Effector memory CD8-positive, alpha-beta T cell (primary cell): ENCODE measurements around the gene MXI1.
"Not testable (repeated sequence)": the region's sequence is repeated elsewhere in the genome, so short reads cannot be mapped to it uniquely, and the experiment has no call there.

Experiments
- ATAC-seq: fragments of 150-1000 bp; cut with Tn5 transposase; replicated peaks from 2 replicates; pipeline ENCODE4 v1.10.0; 2021; ENCODE audit warnings: mild to moderate bottlenecking, moderate library complexity
- DNase-seq, 3 experiments: peaks; one replicate each; pipeline ENCODE4 v3.0.0; 2021
- H3K27ac Mint-ChIP-seq, 2 donors: one replicate each; pipeline ENCODE4 v1.8.0; 2022; ENCODE audit warnings: mild to moderate bottlenecking in 2 of 2, mixed read lengths in 2 of 2, moderate library complexity in 2 of 2
- H3K27me3 Mint-ChIP-seq, 2 donors: one replicate each; pipeline ENCODE4 v1.8.0; 2022; ENCODE audit warnings: mixed read lengths in 2 of 2
- H3K36me3 Mint-ChIP-seq: one replicate; pipeline ENCODE4 v1.8.0; 2022; ENCODE audit warnings: mild to moderate bottlenecking, moderate library complexity, mixed read lengths; ENCODE audit not compliant: insufficient read depth
- H3K4me1 Mint-ChIP-seq, 2 donors: one replicate each; pipeline ENCODE4 v1.8.0; 2022; ENCODE audit warnings: low read depth in 2 of 2, mixed read lengths in 2 of 2
- H3K4me3 Mint-ChIP-seq, 2 donors: one replicate each; pipeline ENCODE4 v1.8.0; 2022; ENCODE audit warnings: mild to moderate bottlenecking in 2 of 2, mixed read lengths in 2 of 2, moderate library complexity in 2 of 2
- H3K9me3 Mint-ChIP-seq, 2 donors: one replicate each; pipeline ENCODE4 v1.8.0; 2022; ENCODE audit warnings: mixed read lengths in 2 of 2

Gene MXI1

DNA sequence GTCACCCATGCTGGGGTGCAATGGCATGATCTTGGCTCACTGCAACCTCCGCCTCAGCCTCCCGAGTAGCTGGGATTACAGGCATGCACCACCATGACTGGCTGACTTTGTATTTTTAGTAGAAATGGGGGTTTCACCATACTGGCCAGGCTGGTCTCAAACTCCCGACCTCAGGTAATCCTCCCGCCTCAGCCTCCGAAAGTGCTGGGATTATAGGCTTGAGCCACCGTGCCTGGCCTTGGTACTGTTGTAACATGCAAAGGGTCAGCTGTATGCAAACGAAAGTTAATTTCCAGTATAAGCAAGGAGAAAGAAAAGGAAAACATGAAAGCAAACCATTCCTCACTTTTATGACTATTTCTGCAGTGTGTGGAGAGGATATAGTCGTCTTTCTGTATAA is 6.4 kb upstream of the MXI1 start:
- peaks cover 57 to 58% of the 10 kb centered on the region in 2 donors for H3K27me3 Mint-ChIP-seq
- H3K4me3 Mint-ChIP-seq, H3K4me1 Mint-ChIP-seq, H3K36me3 Mint-ChIP-seq, ATAC-seq, H3K9me3 Mint-ChIP-seq, DNase-seq, H3K27ac Mint-ChIP-seq: not testable (repeated sequence)

GRCh38 chr10:110203500-110204455 is 3.6 kb upstream of the MXI1 start:
- peaks cover 14 to 17% of the 10 kb centered on the region in 2 donors for H3K4me1 Mint-ChIP-seq
- H3K27ac Mint-ChIP-seq = no peak overlapping the region
- H3K36me3 Mint-ChIP-seq = peaks cover 8% of the 10 kb centered on the region
- no peak for DNase-seq
- no peak overlapping the region for H3K4me3 Mint-ChIP-seq
- peaks cover 36 to 47% of the 10 kb centered on the region in 2 donors for H3K27me3 Mint-ChIP-seq
- ATAC-seq = no peak
- no peaks in the 10 kb centered on the region for H3K9me3 Mint-ChIP-seq

DNA sequence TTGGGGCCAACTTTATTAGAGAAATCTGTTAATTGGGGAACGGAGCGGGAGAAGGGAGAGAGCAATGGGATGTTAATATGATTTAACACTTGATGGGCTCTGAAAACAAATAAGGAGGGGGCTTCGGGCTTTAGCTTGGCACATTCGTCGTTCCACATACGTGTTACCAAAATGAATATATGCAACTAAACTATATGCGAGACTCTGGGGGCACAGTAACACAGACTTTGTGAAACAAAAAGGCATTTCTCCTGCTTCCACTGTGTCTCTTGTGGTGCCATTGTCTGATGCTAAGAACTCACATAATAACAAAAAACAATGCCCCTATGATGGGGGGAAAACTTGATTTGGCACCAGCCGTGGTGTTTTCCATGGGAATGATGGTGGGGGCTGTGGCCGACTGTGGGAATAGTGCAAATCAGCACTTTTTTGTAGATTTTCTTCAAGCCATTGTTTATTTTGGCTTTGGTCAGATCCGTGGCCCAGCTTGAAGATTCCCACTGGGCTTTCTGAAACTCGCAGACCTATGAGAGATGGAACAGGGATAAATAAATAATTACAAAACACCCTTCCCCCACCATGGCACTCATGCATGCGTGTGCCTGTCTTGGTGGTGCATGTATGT is 2.2 kb upstream of the MXI1 start:
- H3K4me3 Mint-ChIP-seq = no peak overlapping the region
- H3K9me3 Mint-ChIP-seq = no peaks in the 10 kb centered on the region
- no peak overlapping the region for H3K27ac Mint-ChIP-seq
- no peak for DNase-seq
- ATAC-seq = no peak
- H3K27me3 Mint-ChIP-seq = peaks cover 22 to 46% of the 10 kb centered on the region in 2 donors
- H3K4me1 Mint-ChIP-seq = peaks cover 19 to 25% of the 10 kb centered on the region in 2 donors
- H3K36me3 Mint-ChIP-seq = peaks cover 17% of the 10 kb centered on the region

GRCh38 chr10:110207805-110208613 is 604 bp downstream of the MXI1 start:
- Mint-ChIP-seq H3K27ac (peak overlapping the region; percentile 95 to 98), H3K9me3 (no peaks in the 10 kb centered on the region), H3K36me3 (peaks cover 31% of the 10 kb centered on the region), H3K4me1 (peaks cover 43 to 50% of the 10 kb centered on the region in 2 donors), H3K27me3 (peaks cover 0 to 28% of the 10 kb centered on the region in 2 donors), H3K4me3 (peak overlapping the region; percentile 85 to 97)
- DNase-seq (peak; percentile 34 to 42 (median 37)), ATAC-seq (peak; percentile 16)

GRCh38 chr10:110208614-110209453 is 1.4 kb downstream of the MXI1 start:
- Mint-ChIP-seq H3K4me3 (peak overlapping the region; percentile 85 to 97), H3K36me3 (peaks cover 35% of the 10 kb centered on the region), H3K27me3 (peaks cover 0 to 28% of the 10 kb centered on the region in 2 donors), H3K27ac (peak overlapping the region; percentile 95 to 98), H3K9me3 (no peaks in the 10 kb centered on the region), H3K4me1 (peaks cover 45 to 50% of the 10 kb centered on the region in 2 donors)
- ATAC-seq (peak; percentile 11), DNase-seq (peak; percentile 15 to 35 (median 17))

- peaks cover 45 to 50% of the 10 kb centered on the region in 2 donors for H3K4me1 Mint-ChIP-seq
- peaks cover 0 to 28% of the 10 kb centered on the region in 2 donors for H3K27me3 Mint-ChIP-seq
- peak; percentile 42 for ATAC-seq
- no peaks in the 10 kb centered on the region for H3K9me3 Mint-ChIP-seq
- peak in 2 of 3 experiments; percentile 68 to 74 for DNase-seq
- peaks cover 35% of the 10 kb centered on the region for H3K36me3 Mint-ChIP-seq
- peak overlapping the region; percentile 85 to 97 for H3K4me3 Mint-ChIP-seq
- peak overlapping the region; percentile 95 to 98 for H3K27ac Mint-ChIP-seq
Observed at GRCh38 chr10:110209454-110209925, 2.1 kb downstream of the MXI1 start.

DNA sequence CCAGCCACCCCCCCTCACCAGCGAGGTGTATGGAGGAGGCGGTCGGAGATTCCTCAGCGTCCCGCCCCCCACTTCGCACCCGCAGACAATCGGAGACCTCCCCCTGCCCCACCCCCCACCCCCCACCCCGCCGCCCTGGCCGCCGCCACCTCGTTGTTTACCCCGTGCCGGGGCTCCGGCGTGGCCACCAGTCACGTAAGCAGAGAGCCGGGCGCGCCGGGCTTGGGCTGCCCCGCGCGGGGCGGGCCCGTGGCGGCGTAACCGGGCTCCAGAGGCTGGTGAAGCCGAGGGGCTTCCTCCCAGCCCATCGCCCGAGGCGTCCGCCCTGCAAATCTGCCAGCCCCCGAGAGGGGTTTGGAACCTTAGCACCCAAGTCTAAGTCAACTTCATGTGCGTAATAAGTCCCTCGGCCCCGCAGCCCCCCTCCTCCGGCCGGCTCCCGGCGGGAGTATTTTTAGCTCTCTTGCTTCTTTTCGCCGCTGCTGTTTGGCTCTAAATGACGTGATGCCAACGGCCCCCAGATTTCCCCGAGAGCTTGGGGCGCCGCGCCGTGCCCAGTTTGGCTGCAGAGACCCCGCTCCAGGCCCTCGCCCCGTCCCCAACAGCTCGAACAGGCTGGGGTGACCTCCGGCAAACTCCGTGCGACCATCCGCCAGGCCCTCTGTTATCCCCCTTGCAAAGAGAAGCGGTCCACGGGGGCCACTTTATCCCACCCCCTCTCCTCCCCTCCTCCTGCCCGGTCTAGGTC is 2.7 kb downstream of the MXI1 start:
- H3K4me1 Mint-ChIP-seq = peaks cover 45 to 50% of the 10 kb centered on the region in 2 donors
- no peaks in the 10 kb centered on the region for H3K9me3 Mint-ChIP-seq
- DNase-seq (peak in 2 of 3 experiments; percentile 59 to 68), ATAC-seq (peak; percentile 49)
- H3K27ac Mint-ChIP-seq = peak overlapping the region; percentile 95 to 98
- peaks cover 0 to 27% of the 10 kb centered on the region in 2 donors for H3K27me3 Mint-ChIP-seq
- peaks cover 35% of the 10 kb centered on the region for H3K36me3 Mint-ChIP-seq
- H3K4me3 Mint-ChIP-seq = peak overlapping the region; percentile 85 to 97

GRCh38 chr10:110210674-110211464 is 3.5 kb downstream of the MXI1 start:
- Mint-ChIP-seq H3K9me3 (no peaks in the 10 kb centered on the region), H3K4me3 (peak overlapping the region; percentile 85 to 97), H3K4me1 (peaks cover 45 to 50% of the 10 kb centered on the region in 2 donors), H3K27me3 (peaks cover 0 to 26% of the 10 kb centered on the region in 2 donors), H3K27ac (peak overlapping the region; percentile 95 to 98), H3K36me3 (peaks cover 35% of the 10 kb centered on the region)
- peak; percentile 55 for ATAC-seq
- DNase-seq = peak; percentile 89 to 90 (median 89)

- Mint-ChIP-seq H3K4me3 (peak overlapping the region; percentile 85 to 97), H3K27ac (peak overlapping the region; percentile 95 to 98), H3K36me3 (peaks cover 35% of the 10 kb centered on the region), H3K27me3 (peaks cover 0 to 23% of the 10 kb centered on the region in 2 donors), H3K4me1 (peaks cover 43 to 46% of the 10 kb centered on the region in 2 donors), H3K9me3 (no peaks in the 10 kb centered on the region)
- no peak for ATAC-seq
- no peak for DNase-seq
Observed at GRCh38 chr10:110211465-110211843, 4.0 kb downstream of the MXI1 start.

- Mint-ChIP-seq H3K4me3 (peak overlapping the region; percentile 85 to 97), H3K36me3 (peaks cover 35% of the 10 kb centered on the region), H3K4me1 (peaks cover 34 to 38% of the 10 kb centered on the region in 2 donors), H3K27ac (peak overlapping the region; percentile 95 to 98), H3K9me3 (no peaks in the 10 kb centered on the region), H3K27me3 (peaks cover 0 to 14% of the 10 kb centered on the region in 2 donors)
- DNase-seq = peak; percentile 21 to 29 (median 21)
- no peak for ATAC-seq
Observed at GRCh38 chr10:110212119-110213006, 5.0 kb downstream of the MXI1 start.
